CD14-positive monocyte (primary cell): ENCODE data around the gene FBN1. TPM values are rescaled to one million over a fixed set of nuclear protein-coding genes. Genes with fewer than 3 reads are reported as not detected.

Experiments used
- DNase-seq, 3 donors: peaks; one replicate each; pipeline ENCODE4 v3.0.0-alpha.2; 2011 to 2022
- H2AFZ ChIP-seq: 2 replicates; pipeline ENCODE4 v1.6.0; 2012; ENCODE audit warnings: mild to moderate bottlenecking, low read depth, low read length, inconsistent platforms; ENCODE audit not compliant: insufficient read depth, poor library complexity, severe bottlenecking
- H3K27ac ChIP-seq, 2 donors: 1 replicate in 1 of 2; 2 replicates in 1 of 2; pipeline ENCODE4 v1.5.1; 2012 to 2013; ENCODE audit warnings: low read length in 2 of 2, control low read depth in 1 of 2, inconsistent platforms in 1 of 2, low read depth in 1 of 2, mild to moderate bottlenecking in 1 of 2
- H3K27me3 ChIP-seq, 2 donors: one replicate each; pipeline versions ENCODE4 v1.6.0 to v1.6.1; 2011 to 2013; ENCODE audit warnings: low read length in 2 of 2; ENCODE audit not compliant: control insufficient read depth in 2 of 2, insufficient read depth in 2 of 2
- H3K36me3 ChIP-seq, 2 donors: replicated peaks in 1 of 2; 1 replicate in 1 of 2; 2 replicates in 1 of 2; pipeline versions ENCODE4 v1.5.1 to v1.6.1; 2012 to 2013; ENCODE audit warnings: low read length in 2 of 2, control low read depth in 1 of 2, inconsistent platforms in 1 of 2, mild to moderate bottlenecking in 1 of 2; ENCODE audit not compliant: insufficient read depth in 2 of 2, control insufficient read depth in 1 of 2
- H3K4me1 ChIP-seq, 2 donors: 1 replicate in 1 of 2; 2 replicates in 1 of 2; pipeline versions ENCODE4 v1.5.1 to v1.6.1; 2012 to 2013; ENCODE audit warnings: low read length in 2 of 2, control low read depth in 1 of 2, inconsistent platforms in 1 of 2, mild to moderate bottlenecking in 1 of 2, moderate library complexity in 1 of 2; ENCODE audit not compliant: insufficient read depth in 2 of 2, control insufficient read depth in 1 of 2
- H3K4me2 ChIP-seq: replicated peaks from 2 replicates; pipeline ENCODE3; 2012; ENCODE audit warnings: low read length, moderate library complexity, mild to moderate bottlenecking; ENCODE audit not compliant: poor library complexity, severe bottlenecking; ENCODE audit errors: extremely low read depth
- H3K4me3 ChIP-seq, 3 experiments: fragments of 200-600 bp in 1 of 3; sonication (generic) in 1 of 3; replicated peaks in 1 of 3; 1 replicate in 2 of 3; 2 replicates in 1 of 3; pipeline ENCODE4 v1.5.1; 2011 to 2013; ENCODE audit warnings: low read length in 3 of 3, mild to moderate bottlenecking in 3 of 3, control low read depth in 2 of 3, low read depth in 2 of 3, inconsistent platforms in 1 of 3, moderate library complexity in 1 of 3
- H3K79me2 ChIP-seq: 2 replicates; pipeline ENCODE4 v1.6.0; 2012; ENCODE audit warnings: mild to moderate bottlenecking, control low read depth, inconsistent platforms, low read length, moderate library complexity; ENCODE audit not compliant: insufficient read depth
- H3K9ac ChIP-seq: 2 replicates; pipeline ENCODE4 v1.6.0; 2017; ENCODE audit warnings: low read length, mild to moderate bottlenecking; ENCODE audit not compliant: insufficient read depth, poor library complexity, severe bottlenecking
- H3K9me3 ChIP-seq, 2 donors: replicated peaks in 1 of 2; 1 replicate in 1 of 2; 2 replicates in 1 of 2; pipeline versions ENCODE4 v1.5.1 to v1.6.1; 2012 to 2013; ENCODE audit warnings: low read length in 2 of 2, control low read depth in 1 of 2; ENCODE audit not compliant: control insufficient read depth in 1 of 2, insufficient read depth in 1 of 2
- H4K20me1 ChIP-seq: 2 replicates; pipeline ENCODE4 v1.6.0; 2012; ENCODE audit warnings: mild to moderate bottlenecking, low read length, control low read depth, moderate library complexity; ENCODE audit not compliant: insufficient read depth
- H3K27ac Mint-ChIP-seq, 7 donors: one replicate each; pipeline ENCODE4 v1.8.0; 2020; ENCODE audit warnings: mild to moderate bottlenecking in 7 of 7, mixed read lengths in 7 of 7, moderate library complexity in 6 of 7, inconsistent platforms in 2 of 7
- H3K27me3 Mint-ChIP-seq, 3 donors: one replicate each; pipeline ENCODE4 v1.8.0; 2021 to 2022; ENCODE audit warnings: low read depth in 3 of 3, mild to moderate bottlenecking in 3 of 3, mixed read lengths in 3 of 3, moderate library complexity in 3 of 3, inconsistent platforms in 1 of 3
- H3K36me3 Mint-ChIP-seq, 2 donors: one replicate each; pipeline ENCODE4 v1.8.0; 2020; ENCODE audit warnings: mixed read lengths in 2 of 2, inconsistent platforms in 1 of 2, mild to moderate bottlenecking in 1 of 2
- H3K4me1 Mint-ChIP-seq: one replicate; pipeline ENCODE4 v1.8.0; 2020; ENCODE audit warnings: mild to moderate bottlenecking, mixed read lengths
- H3K4me3 Mint-ChIP-seq, 2 donors: one replicate each; pipeline ENCODE4 v1.8.0; 2020; ENCODE audit warnings: mild to moderate bottlenecking in 2 of 2, mixed read lengths in 2 of 2, moderate library complexity in 1 of 2
- H3K9me3 Mint-ChIP-seq, 7 donors: one replicate each; pipeline ENCODE4 v1.8.0; 2020 to 2022; ENCODE audit warnings: mixed read lengths in 7 of 7, mild to moderate bottlenecking in 6 of 7, moderate library complexity in 6 of 7, inconsistent platforms in 2 of 7
- WGBS: methylation state at CpG from one replicate; pipeline ENCODE4 v1.1.5; 2013; ENCODE audit warnings: missing lambda C conversion rate; ENCODE audit not compliant: insufficient coverage; 5-methylcytosine and 5-hydroxymethylcytosine counted together
- intact Hi-C, 2 donors: fragments of 100-400 bp; cut with micrococcal nuclease; formaldehyde crosslinking; loops; one replicate each; pipeline versions ENCODE4 v1.15.0 to v1.15.1; 2023
- polyA plus RNA-seq, 3 donors: library from polyadenylated mRNA; depleted of rRNA in 1 of 3; unstranded in 2 of 3; stranded (reverse) in 1 of 3; fragments of 300-500 nt in 2 of 3; fragments of >200 nt in 1 of 3; fragmentation: Illumina TruSeq in 2 of 3; gene quantifications; 1 replicate in 2 of 3; 2 replicates in 1 of 3; pipeline ENCODE4 v1.2.3, GENCODE V29; 2012 to 2021
- TF ChIP-seq, protein P1 (sequence below): fragments of 200-600 bp; IDR thresholded peaks from one replicate; pipeline ENCODE4 v1.8.0; 2022; ENCODE audit warnings: antibody characterized with exemption, mild to moderate bottlenecking

Gene FBN1
- polyA plus RNA-seq, 3 donors: 0.29 TPM; not detected in 2

DNA sequence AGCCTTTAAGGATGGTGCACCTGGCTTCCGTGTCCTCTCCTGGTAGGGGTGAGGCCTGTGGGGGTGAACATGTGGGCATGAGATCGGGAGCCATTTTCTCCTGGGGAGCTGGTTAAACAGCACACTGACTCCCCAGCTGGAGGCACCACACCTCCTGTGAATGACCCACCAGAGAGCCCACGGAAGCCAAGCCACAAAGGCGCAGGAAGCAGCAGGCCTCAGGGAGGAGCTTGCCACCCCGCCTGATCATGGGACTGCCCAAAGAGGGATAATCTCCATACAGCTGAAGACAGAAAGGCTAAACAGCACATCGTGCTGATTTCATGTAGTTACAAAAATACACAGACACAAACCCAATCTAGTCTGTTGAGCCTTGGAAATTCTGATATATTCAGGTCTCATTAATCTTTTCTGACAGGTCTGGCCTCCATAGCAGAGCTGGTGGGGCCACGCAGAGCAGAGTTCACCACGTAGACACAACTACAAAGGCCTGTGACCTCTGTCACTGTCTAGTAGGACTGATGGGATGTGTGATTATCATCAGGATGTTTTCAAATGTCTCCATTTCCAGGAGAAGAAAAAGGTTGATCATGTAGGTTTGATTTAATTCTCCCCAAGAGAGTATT, 239.1 kb downstream of the FBN1 start:
- Mint-ChIP-seq H3K9me3 (no peaks in the 10 kb centered on the region), H3K4me3 (no peak overlapping the region), H3K36me3 (no peaks in the 10 kb centered on the region), H3K27ac (no peak overlapping the region), H3K4me1 (no peaks in the 10 kb centered on the region), H3K27me3 (no peaks in the 10 kb centered on the region)
- no peak overlapping the region for H3K4me3 ChIP-seq
- H3K9me3 ChIP-seq: no peaks in the 10 kb centered on the region
- H4K20me1 ChIP-seq: no peaks in the 10 kb centered on the region
- 92% methylated on average over 6 of the region's 8 CpGs for WGBS
- H2AFZ ChIP-seq: no peak overlapping the region
- no peaks in the 10 kb centered on the region for H3K36me3 ChIP-seq
- TF ChIP-seq, protein P1, sequence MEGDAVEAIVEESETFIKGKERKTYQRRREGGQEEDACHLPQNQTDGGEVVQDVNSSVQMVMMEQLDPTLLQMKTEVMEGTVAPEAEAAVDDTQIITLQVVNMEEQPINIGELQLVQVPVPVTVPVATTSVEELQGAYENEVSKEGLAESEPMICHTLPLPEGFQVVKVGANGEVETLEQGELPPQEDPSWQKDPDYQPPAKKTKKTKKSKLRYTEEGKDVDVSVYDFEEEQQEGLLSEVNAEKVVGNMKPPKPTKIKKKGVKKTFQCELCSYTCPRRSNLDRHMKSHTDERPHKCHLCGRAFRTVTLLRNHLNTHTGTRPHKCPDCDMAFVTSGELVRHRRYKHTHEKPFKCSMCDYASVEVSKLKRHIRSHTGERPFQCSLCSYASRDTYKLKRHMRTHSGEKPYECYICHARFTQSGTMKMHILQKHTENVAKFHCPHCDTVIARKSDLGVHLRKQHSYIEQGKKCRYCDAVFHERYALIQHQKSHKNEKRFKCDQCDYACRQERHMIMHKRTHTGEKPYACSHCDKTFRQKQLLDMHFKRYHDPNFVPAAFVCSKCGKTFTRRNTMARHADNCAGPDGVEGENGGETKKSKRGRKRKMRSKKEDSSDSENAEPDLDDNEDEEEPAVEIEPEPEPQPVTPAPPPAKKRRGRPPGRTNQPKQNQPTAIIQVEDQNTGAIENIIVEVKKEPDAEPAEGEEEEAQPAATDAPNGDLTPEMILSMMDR: no peak
- no peaks in the 10 kb centered on the region for H3K79me2 ChIP-seq
- no peaks in the 10 kb centered on the region for H3K4me1 ChIP-seq
- H3K4me2 ChIP-seq: no peak overlapping the region
- no peak for DNase-seq
- intact Hi-C loops: no loop called here
- H3K27ac ChIP-seq: no peak overlapping the region
- no peak overlapping the region for H3K9ac ChIP-seq
- no peaks in the 10 kb centered on the region for H3K27me3 ChIP-seq

DNA sequence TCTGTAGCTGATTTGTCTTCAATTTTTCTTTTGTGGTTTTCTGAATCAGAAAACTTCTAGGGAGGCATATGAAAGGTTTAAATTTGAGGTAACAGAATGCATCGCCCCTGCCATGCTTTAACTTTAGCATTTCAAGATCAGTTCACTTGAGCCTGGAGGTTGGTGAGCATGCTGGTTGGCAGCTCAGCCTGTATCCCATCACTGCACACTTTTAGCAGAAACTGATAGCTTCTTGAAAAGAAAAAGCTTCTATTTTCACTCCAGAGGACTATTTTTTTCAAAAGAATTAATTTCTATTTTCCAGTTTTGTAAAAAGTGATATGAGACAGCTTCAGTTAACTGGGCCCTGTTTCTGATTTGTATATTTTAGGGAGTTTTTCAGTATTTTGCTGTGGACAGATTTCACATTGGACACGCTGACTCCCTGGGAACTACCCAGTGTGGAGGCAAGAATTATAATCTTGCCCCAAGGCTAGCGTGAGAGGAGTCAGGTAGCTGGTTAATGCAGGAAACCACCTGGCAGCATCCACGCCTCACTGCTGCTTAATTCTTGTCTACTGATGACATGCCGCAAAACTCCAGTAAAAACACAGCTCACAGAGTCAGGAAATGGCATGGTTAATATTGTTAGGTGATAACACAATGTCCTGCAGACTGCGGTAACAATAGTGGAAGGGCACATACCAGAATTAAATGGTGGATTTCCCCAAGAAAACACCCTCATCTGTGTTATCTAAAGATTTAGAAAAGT, 242.9 kb downstream of the FBN1 start:
- intact Hi-C loops: no loop called here
- H3K4me2 ChIP-seq: no peak overlapping the region
- no peak overlapping the region for H3K4me3 ChIP-seq
- H3K4me1 ChIP-seq: no peaks in the 10 kb centered on the region
- no peaks in the 10 kb centered on the region for H3K27me3 ChIP-seq
- TF ChIP-seq, protein P1: no peak
- no peak overlapping the region for H3K9ac ChIP-seq
- no peaks in the 10 kb centered on the region for H4K20me1 ChIP-seq
- H3K36me3 ChIP-seq: no peaks in the 10 kb centered on the region
- no CpG with 5 or more reads among the region's 6 CpGs for WGBS
- Mint-ChIP-seq H3K27me3 (peaks cover 0 to 3% (median 1%) of the 10 kb centered on the region in 3 donors), H3K4me3 (no peak overlapping the region), H3K36me3 (no peaks in the 10 kb centered on the region), H3K9me3 (peaks cover 0 to 3% (median 0%) of the 10 kb centered on the region in 7 donors), H3K27ac (peak overlapping the region in 1 of 7 donors; percentile 6), H3K4me1 (no peaks in the 10 kb centered on the region)
- H3K27ac ChIP-seq: no peak overlapping the region
- no peak for DNase-seq
- H2AFZ ChIP-seq: no peak overlapping the region
- H3K9me3 ChIP-seq: no peaks in the 10 kb centered on the region
- no peaks in the 10 kb centered on the region for H3K79me2 ChIP-seq
